Glomerular visceral epithelial cell (primary cell): ENCODE data around the gene PLD2.

ENCODE experiments used
- DNase-seq: peaks from one replicate; pipeline ENCODE4 v3.0.0-alpha.2; 2016; ENCODE audit errors: extremely low spot score

Gene PLD2

DNA sequence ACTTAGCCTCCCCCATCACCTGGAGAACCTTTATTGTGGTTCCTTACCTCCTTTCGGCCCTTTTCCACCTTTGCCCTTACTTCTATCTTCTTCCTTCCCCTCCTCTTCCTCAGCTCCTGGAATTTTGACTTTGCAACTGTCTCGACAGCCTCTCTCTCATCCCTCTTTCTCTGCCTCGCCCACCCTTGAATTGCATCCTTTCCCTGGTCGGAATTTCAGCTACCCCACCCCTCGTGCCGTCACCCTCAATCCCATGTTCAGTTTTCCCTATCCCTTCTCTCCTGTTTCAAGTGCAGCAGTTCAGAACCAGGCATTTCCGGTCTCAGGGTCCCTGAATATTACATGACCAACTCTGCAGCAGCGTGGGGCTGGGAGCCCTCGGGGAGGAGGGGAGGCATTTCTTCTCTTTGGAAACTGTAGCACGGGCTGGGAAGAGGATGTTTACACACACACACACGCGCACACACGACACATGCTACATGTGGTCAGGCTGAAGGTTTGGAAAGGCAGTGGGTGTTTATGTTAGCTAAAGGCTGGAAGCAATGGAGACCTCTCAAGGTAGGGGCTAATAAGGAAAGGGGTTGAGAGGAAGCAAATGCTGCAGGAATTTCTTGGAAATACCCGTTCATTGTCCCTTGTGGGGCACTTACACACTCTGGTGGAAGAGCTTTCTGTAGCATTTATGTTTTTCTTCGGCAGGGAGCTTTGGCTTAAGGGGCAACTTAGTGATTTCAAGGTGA lies 27.2 kb downstream of the PLD2 start:
- DNase-seq, result peak; percentile 39

- no peak for DNase-seq
Measured at GRCh38 chr17:4834681-4835020, 27.7 kb downstream of the PLD2 start.

GRCh38 chr17:4836221-4836620 lies 29.3 kb downstream of the PLD2 start:
- no peak for DNase-seq

DNA sequence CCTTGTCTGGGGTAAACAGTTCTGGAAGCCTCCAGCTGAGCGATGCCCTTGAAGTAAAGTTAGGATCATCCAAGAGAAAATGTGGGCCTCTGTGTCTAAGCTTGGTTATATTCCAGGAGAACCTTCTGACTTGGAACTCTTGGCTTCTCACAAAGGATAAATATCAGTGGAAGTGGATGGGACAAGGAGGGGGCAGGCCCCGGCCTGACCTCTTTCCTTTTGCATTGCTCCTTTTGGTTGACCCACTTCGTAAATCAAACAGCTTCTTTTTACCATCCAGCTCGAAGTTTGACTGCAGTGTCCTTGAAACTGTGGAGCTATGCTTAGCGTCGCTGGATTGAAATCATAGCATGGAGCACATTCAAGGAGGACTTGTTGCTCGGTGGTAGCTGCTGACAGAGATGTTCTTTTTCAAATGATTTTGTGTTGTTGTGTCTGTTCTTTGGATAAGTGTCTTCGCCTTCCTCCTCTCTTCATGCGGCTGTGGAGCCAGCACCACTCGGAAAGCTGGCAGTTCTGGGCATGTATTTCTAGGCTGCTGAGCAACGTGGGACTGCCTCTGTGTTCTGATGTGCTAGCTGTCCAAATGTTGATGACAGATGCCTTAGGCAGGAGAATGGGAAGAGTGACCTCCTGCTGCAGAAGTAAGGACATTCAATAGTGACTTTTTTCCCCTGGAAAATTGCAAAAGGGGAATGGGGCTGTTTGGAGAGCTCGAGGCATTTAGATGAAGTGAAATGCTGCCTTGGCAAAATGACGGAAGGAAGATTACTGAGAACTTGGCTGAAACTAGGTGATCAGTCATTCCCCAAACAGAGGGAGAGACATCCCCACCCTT lies 30.7 kb downstream of the PLD2 start:
- DNase-seq, result no peak

- DNase-seq, result no peak
Measured at GRCh38 chr17:4838309-4838785, 31.4 kb downstream of the PLD2 start.

DNA sequence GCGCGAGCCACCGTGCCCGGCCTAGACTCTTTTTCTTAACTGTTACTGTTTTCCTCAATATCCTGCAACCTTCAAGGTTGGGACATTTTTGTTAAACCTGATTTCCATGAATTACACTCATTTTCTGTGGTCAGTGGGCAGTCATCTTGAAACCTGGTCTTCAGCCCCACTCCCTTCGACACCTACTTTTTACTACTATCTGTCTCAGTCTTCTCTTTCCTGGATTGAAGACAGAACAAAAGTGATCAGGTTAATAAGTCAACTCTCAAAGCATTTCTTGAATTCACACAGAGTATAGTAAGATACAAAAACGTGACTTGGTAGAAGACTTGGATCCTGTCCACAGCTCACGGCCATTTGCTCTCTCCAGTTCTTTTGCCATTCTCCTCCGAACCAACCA lies 32.3 kb downstream of the PLD2 start:
- DNase-seq, result no peak

- DNase-seq, result no peak
Measured at GRCh38 chr17:4839965-4840892, 33.3 kb downstream of the PLD2 start.

DNA sequence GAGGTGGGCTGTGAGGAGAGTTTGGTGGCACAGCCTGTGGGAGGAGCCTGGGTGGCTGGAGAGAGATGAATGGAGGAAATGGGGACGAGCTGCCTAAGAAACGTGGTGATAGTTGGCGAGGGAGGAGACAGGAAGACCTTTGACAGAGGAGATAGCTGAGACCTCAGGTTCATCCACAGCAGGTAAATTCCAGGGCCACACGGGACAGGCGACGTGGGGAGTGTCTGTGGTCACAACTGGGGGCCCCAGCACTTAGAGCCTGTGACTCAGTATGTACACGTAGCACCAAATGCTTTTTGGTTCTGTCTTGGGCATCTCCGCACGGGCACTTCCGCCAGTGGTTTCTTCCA lies 33.9 kb downstream of the PLD2 start:
- no peak for DNase-seq

DNA sequence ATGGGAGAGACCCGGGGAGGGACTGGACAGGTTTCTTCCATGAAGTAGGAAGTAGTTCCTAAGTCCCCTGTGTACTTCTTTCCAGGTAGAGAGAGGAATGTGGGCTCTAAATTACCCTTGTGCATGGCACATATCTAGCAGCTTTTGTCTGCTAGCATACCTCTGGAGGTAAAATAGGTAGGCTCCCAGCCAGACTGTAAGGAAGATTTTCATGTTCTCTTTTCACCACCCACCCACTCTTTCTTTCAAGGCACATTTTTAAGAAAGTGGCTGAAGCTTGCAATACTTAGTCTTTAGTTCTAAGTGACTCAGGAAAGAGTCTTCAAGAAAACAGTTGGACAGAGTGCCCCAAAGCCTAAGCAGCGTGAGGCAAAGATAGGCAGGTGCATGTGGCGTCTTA lies 35.4 kb downstream of the PLD2 start:
- DNase-seq, result no peak

GRCh38 chr17:4843321-4844000 lies 36.5 kb downstream of the PLD2 start:
- DNase-seq, result no peak

GRCh38 chr17:4845118-4845517 lies 38.2 kb downstream of the PLD2 start:
- DNase-seq, result no peak

GRCh38 chr17:4846635-4847390 lies 39.9 kb downstream of the PLD2 start:
- DNase-seq, result no peak

DNA sequence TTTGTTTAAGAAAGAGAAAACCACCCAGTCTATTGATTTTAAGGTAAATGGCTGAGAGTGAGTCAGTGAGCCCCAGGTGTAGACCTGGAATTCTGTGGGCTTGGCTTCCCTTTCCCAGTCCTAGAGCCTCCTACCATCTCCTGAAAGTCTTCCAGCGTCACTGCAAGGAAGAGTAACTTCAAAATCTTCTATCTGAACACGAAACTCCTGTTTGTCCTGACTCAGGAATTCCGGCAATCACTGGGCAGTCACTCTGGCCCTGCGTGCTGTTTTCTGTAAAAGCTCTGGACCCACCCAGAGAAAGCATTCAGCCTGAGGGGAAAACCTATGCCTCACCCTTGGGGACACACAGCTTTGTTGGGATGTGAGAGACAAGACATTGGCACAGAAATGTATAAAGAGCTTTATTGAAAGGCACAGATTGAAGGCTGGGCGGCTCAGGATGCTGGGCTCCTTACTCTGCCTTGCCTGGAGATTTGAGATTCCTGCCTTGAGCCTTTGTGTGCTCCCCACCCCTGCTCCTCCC lies 42.1 kb downstream of the PLD2 start:
- no peak for DNase-seq

GRCh38 chr17:4850246-4850645 lies 43.3 kb downstream of the PLD2 start:
- peak; percentile 12 for DNase-seq

GRCh38 chr17:4851084-4851483 lies 44.1 kb downstream of the PLD2 start:
- no peak for DNase-seq

DNA sequence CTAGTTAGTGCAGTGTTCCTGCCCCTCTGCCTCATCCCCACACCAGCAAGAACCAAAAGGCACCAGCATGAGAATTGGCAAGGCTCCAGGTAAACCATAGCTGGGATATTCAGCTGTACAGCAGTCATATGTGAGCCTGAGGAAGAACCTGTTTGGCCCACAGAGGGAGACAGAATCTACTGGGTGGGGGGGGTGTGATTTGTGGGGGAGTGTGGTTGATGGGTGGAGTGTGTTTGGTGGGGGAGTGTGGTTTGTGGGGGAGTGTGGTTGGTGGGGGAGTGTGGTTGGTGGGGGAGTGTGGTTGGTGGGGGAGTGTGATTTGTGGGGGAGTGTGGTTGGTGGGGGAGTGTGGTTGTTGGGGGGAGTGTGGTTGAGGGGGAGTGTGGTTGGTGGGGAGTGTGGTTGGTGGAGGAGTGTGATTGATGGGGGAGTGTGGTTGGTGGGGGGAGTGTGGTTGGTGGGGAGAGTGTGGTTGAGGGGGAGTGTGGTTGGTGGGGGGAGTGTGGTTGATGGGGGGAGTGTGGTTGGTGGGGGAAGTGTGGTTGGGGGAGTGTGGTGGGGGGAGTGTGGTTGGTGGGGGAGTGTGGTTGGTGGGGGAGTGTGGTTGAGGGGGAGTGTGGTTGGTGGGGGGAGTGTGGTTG lies 45.7 kb downstream of the PLD2 start:
- DNase-seq, result peak; percentile 69

GRCh38 chr17:4853208-4853671 lies 46.3 kb downstream of the PLD2 start:
- DNase-seq, result no peak

- DNase-seq, result peak; percentile 36
Measured at GRCh38 chr17:4854111-4854681, 47.2 kb downstream of the PLD2 start.

DNA sequence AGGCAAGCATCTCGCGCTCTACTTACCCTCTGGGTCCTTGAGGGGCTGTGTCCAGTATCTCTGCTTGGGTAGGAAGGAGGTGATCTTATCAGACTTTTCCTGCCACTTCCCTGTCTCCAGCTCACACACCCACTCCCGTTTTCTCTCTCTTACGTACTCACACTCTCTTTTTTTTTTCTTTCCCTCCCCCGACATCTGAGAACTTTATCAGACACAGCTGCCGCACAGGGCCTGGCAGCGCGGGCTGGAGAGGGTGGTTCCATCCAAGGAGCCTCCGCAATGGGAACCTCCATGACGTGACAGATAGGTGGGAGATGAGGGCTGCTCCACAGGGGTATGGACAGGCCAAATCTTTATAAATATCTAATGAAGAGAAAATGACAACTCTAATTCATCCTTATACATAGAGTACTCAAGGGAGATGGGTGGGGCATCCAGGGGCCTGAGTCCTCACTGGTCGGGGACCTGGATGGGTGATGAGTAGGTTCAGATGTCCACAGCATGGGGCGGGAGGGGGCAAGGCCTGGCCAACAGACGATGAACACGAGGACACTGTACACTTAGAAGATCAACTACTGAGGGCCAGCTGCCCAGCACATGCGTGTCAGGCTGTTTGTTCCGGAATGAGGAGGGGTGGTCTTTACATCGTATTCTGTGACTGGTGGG lies 49.5 kb downstream of the PLD2 start:
- DNase-seq, result no peak
